SIG-M5 treated with dmso at 0.1 percent for 504 hours (cell line): ENCODE data around the gene HSF4.
"Not testable (repeated sequence)": the region's sequence is repeated elsewhere in the genome, so short reads cannot be mapped to it uniquely, and the experiment has no call there.

Experiments used
- DNase-seq: peaks from one replicate; lab custom pipeline; 2025; ENCODE audit not compliant: unreplicated experiment; lab: John Stamatoyannopoulos, UW

Gene HSF4, protein sequence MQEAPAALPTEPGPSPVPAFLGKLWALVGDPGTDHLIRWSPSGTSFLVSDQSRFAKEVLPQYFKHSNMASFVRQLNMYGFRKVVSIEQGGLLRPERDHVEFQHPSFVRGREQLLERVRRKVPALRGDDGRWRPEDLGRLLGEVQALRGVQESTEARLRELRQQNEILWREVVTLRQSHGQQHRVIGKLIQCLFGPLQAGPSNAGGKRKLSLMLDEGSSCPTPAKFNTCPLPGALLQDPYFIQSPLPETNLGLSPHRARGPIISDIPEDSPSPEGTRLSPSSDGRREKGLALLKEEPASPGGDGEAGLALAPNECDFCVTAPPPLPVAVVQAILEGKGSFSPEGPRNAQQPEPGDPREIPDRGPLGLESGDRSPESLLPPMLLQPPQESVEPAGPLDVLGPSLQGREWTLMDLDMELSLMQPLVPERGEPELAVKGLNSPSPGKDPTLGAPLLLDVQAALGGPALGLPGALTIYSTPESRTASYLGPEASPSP

DNA sequence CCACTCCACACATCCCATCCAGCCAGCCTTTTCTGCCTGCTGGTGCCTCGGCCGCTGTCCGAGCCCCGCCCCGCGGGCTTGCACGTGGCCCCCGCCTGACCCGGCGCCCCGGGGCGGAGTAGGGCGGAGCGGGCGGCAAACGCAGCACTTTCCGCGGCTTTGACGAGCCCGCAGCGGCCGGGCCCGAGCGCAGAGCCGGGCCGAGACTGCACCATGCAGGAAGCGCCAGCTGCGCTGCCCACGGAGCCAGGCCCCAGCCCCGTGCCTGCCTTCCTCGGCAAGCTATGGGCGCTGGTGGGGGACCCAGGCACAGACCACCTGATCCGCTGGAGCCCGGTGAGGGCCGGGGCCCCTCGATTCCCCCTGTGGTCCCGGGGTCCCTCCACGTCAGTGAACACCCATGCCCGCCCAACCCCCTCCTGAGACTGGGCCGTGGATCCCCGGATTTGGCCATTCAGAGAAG lies at the start of gene HSF4:
Gene HSF4 (plus strand): TSS at position 147 of the 463 bp plus-strand sequence. CDS start 67 bp downstream, at position 214.
- DNase-seq = no peak

DNA sequence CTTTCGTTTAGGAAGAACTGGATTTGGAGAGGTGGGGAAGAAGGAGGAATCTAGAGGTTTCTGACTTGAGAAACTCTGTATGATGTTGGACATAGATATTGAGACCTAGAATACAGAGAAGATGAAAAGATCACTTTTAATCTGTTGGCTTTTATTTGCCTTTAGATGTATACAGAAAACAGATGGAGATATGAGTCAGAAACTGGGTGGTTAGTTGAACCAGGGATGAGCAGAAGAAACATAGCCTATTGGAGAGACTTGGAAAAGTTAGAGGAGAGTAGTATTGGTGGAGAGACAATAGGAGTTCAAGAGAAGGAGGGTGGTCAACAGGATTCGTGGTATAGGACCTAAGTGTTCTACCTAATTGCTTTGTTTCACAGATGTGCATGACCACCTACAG lies 49.8 kb upstream of the HSF4 start:
- no peak for DNase-seq

DNA sequence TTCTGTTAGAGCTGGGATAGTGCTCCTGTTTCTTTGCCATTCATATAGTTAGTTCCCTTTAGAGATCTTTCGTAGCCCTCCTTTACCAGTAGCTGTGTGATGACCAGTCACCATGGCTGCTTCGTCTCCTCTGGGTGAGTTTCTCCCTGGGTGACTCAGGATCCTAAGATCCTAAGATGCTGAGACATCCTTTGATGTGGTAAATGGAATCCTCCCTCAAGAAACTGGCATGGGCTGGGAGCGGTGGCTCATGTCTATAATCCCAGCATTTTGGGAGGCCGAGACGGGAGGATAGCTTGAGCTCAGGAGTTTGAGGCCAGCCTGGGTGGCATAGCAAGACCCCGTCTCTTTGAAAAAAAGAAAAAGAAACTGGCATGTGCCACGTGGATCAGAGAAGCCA lies 48.9 kb upstream of the HSF4 start:
- DNase-seq = no peak

DNA sequence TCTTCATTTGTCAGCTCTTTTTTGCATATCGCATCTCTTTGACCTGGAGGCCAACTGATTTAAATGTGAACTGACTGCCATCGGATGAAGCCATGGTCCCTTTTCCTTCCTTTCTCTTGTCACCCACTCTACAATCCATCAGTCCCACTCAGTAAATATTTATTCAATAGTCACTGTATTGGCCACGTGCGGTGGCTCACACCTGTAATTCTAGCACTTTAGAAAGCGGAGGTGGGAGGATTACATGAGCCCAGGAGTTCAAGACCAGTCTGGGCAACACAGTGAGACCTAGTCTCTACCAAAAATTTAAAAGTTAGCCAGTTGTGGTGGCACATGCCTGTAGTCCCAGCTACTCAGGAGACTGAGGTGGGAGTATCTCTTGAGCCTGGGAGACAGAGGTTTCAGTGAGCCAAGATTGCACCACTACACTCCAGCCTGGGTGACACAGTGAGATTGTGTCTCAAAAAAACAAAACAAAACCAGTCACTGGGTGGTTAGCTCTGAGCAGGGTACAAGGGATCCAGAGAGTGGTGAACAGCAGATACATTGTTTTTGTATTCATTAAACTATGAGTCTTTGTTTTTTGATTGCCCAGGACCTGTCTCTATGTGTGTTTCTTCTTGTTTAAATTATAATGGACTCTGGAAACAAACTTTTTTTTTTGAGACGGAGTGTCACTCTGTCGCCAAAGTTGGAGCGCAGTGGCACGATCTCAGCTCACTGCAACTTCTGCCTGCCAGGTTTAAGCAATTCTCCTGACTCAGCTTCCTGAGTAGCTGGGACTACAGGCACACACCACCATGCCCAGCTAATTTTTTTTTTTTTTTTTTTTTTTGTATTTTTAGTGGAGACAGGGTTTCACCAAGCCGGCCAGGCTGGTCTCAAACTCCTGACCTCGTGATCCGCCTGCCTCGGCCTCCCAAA lies 47.9 kb upstream of the HSF4 start:
- peak; percentile 19 for DNase-seq

DNA sequence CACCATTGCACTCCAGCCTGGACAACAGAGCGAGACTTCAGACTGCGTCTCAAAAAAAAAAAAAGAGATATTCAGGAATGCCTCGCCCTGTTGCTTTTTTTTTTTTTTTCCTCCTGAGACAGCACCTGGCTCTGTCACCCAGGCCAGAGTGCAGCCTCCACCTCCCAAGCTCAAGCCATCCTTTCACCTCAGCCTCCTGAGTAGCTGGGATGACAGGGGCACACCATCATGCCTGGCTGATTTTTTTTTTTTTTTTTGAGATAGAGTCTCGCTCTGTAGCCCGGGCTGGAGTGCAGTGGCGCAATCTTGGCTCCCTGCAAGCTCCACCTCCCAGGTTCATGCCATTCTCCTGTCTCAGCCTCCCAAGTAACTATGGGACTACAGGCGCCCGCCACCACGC lies 46.8 kb upstream of the HSF4 start:
- no peak for DNase-seq

DNA sequence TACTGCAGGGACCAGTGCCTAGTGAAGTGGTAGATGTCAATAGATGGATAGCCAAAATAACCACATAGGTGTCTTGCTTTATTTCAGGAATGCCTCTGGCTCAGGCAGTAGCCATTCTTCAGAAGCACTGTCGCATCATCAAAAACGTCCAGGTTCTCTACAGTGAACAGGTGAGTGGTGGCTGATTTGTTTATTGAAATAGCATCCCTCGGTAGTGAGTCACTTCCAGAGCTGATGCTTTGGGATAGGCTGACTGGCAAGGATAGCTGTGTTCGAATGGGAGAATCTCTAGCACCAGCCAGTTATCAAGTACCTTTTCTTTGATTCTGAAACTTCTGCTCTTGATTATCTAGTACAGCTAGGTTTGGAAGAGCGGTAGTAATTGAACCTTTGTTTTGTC lies 44.5 kb upstream of the HSF4 start:
- DNase-seq = no peak

DNA sequence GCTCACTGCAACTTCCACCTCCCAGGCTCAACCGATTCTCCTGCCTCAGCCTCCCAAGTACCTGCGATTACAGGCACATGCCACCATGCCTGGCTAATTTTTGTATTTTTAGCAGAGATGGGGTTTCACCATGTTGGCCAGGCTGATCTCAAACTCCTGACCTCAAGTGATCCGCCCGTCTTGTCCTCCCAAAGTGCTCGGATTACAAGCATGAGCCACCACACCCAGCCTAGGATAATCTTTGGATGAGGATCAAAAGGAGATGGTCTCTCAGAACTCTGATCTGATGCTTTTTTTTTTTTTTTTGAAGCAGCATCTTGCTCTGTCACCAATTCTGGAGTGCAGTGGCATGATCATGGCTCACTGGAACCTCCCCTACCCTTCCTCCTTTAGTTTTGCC lies 41.7 kb upstream of the HSF4 start:
- DNase-seq = not testable (repeated sequence)

DNA sequence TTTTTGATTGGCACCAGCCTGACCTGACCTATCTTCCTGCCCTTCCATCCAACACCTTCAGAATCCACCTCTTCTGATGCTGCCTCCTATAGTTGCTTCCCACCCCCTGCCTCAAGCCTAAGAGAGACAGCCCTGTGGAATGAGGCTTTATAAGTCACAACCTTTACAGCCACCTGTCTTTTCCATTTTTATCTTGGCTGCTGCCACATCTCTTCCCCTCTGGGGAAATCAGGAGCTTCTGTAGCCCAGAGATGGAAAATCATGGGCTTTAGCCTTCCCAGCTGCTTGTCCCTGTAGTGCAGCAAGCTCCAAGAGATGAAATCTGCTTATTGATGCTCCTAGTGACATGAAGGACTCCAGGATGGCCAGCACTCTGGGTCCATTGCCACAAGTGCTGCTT lies 36.1 kb upstream of the HSF4 start:
- DNase-seq = no peak

DNA sequence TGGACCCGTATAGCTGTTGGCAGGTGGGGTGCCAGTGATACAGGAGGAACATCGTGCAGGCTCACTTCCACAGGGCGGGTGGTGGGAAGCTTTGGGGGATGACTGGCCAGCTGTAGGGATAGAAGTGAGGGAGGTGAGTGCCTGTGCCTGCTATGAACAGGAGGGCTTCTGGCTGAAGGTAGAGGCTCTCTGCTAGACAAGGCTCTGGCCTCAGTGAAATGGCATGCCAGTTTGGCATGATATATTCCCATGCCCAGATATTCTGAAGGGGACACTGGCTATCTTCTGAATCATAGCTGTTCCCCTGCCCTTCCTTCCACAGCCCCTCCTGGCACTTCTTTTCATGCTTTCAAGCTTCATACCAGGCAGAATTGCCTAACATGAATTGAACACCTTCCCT lies 35.7 kb upstream of the HSF4 start:
- no peak for DNase-seq

DNA sequence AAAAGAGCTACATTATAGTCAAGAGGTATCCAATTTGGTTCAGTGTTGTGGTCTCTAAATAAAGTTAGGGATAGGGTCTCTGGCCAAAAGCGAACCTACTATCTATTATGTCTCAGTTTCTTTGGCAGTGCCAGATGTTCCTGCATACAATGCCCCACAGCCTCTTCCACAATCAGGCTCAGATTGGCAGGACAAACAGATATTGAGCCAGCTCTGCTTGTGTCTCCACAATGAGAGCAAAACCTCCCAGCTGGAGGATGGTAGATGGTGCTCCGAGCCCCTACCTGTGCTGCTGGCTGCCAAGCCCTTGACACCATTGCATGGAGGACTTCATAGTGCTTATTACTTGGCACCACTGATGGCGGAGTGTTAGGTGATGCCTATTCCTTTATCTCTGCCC lies 35.1 kb upstream of the HSF4 start:
- no peak for DNase-seq

DNA sequence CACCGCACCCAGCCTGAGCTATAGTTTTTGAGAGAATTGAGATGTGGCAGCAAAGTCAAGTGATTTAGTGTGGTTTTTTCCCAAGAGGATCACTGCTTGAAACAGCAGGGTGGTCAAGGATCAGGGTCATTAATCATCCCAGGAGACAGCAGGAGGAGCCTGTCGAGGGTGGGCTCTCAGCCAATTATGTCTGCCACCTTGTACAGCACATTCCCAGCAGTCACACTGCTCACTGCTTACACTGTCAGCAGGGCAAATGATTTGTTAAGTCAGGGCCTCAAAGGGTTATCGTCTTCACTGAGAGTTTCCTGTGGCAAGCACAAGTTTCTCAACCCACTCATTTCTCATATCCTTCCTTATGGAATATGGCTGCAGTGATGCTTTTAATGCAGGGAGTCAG lies 26.9 kb upstream of the HSF4 start:
- DNase-seq = no peak

DNA sequence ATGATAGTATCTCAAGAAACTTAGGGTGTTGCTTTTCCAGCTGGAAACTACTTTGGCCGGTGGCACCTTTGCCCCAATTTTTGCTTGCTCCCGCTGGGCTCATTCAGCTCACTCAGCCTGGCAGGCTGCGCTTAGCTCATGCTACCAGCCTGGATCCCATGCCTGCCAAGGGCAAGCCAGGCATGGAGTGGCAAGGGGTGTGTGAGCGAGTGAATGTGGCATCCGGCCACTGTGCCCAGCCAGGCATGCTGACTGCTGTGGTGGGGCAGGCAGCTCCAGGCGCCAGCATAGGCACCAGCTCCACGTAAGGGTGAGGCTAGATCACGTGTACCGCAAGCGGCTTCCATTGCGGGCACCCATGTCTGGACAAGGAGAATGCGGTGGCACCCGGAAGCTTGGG lies 23.2 kb upstream of the HSF4 start:
- DNase-seq = no peak

DNA sequence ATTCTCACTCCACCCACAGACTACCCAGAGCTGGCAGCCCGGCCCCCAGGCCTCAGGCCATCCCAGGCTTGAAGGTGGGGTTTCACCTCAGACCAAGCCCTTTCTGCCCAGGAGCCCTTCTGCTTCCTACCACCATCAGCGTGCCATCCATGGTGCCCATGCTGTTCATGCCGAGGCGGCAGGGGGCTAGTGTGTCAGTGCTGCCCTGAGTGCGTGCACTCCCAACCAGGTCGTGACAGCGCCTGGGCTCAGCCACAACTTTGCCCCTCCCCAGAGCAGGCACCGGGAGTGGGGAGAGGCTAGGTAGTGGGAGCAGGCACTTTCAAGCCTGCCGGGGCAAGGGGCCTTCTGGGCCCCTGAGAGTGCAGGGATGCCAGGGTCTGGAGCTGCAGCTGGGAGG lies 22.2 kb upstream of the HSF4 start:
- no peak for DNase-seq

DNA sequence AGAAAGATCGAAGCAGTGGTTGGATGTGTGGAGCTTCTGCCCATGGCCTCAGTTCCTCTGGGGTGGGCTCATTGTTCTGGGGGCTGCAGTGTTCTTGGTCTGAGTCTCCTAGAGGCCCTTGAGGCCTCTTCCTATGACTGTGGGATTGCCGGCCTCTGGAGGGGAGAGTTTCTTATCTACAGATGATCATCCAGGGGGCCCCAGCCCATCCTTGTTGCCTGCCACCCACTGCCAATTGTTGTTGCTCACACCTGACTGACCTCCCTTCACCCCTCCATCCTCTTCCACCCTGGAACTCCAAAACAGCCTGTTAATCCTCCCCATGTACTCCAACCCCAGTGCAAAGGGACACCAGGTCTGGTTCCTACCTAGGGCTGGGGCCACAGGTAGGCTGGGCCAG lies 19.6 kb upstream of the HSF4 start:
- DNase-seq = no peak

DNA sequence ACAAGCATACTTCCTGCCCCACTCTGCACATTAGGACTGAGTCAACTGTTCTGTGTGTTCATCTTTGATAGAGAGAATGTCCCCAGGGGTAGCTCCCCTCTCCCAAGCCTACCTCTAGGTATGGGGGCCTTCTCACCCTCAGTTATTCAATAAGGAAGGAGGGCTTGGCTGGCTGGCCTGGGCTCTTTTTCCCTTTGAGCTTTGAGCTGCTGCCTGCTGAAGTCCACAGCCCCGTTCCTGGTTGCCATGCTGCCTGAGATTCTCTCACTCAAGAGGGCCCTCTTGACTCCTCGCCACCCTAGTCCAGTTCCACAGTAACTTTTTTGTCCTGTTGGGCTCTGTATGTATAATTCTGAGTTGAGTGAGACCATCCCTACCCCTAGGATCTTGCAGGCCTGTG lies 18.8 kb upstream of the HSF4 start:
- DNase-seq = no peak

DNA sequence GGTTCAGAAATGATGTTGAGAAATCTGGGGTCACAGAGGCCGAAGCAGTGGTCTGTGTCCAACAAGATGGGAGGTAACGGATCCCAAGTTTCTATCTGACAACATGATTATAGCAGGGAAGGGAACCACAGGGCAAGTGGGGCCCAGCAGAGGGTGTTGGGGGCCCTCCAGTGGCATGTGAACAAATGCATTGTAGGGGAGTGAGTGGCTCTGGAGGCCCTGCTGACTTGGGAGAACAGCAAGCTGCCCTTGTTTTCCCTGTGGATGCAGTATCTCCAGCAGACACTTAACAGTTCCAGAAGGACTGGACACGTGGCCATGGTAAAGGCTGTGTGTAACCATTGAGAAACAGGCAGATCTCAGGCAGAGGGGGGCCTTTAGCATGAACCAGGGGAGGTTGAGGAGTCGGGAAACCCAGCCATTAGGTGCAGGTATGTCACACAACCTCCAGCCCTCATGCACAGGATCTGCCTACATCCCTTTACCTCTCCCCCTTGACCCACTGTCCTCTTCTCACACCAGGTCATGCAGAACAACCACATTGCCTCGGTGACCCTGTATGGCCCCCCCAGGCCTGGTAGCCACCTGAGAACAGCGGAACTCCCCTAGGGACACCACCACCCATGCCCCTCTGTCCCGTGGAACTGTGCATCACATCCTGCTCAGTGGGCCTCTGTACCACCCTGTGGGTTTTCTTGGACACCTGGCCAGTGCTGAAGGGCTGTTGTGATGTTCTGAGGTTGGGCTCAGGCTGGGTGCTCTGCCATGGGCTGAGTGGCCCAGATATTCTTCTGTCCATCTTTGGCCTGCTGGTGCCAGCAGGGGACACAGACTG lies 17.8 kb upstream of the HSF4 start:
- no peak for DNase-seq

DNA sequence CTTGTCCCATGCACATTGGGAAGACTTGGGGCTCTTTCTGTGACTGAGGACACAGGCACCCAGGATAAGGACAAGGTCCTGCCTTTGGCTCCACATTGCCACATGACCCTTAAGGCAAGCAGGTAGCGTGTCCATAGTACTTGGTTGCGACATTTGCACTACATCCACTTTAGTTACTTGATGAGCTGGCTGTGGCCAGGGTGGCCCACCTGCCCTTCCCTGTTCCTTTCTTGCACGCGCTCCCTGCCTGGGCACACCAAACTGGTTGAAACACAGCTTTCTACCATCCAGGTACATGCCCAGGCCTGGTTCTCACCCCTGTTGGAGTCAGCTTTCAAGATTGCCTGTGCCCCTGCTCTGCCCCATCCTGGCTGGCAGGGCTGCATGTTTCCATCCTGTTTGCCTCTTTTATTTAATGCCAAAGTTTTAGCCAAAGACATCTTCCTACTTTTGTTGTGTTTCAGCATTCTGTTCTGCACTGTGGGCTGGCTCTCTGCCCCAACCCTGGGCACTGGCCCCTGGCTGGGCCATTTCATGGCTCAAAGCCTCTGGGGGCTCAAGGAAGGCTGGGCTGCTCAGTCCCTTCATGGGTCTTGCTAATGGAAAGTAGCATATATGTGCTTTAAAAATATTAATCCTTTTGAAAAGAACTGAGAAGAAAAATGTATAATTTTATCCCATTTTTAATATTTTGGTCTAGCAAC lies 17.0 kb upstream of the HSF4 start:
- DNase-seq = no peak

DNA sequence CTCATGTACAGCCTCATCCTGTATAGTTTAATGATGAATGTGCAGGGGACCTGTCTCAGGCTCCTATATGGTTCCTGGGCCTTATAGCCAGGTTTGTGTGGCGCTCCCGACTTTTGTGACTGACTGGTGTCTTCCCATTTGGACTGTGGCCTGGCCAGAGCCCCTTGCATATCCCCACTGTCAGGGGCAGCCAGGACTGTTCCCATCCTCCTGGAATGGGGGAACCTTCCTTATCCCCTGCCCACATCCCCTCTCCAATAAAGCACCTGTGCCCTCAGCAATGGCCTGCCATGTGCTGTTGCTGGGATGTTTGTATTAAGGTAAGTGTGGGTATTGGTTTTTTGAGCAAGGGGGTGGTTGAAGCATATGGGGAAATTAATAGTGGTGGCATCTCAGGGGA lies 16.3 kb upstream of the HSF4 start:
- DNase-seq = no peak

DNA sequence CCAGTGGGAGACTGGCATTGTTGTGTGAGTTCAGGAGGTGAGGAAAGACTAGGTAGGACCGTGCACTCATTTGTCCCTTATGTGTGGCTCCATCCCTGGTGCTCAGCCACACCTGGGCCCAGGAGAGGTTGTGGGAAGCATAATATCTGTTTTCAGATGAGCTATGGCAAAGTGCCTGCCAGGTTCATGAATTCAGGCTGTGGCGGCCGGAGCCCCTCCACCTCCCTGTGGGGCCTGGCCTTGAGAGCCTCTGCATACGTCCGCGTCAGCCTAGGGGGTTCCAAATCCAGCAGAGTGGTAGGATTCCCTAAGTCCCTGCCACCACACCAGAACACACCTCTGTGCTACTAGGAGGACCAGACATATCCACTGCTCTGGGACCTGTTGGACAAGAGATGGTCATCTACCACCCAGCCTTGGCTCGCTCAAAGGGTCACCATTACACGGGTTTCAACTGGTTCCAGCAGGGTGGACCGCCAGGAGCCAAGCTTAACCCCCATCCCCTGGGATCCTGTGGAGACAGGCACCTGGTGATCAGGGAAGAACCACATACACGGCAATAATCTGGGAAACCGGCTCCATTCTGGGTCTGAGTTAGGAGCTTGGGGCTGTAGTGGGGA lies 15.8 kb upstream of the HSF4 start:
- DNase-seq = no peak
